CD4-positive, CD25-positive, alpha-beta regulatory T cell (primary cell): ENCODE results near the gene LRMDA. TPM values are rescaled to one million over a fixed set of nuclear protein-coding genes. Genes with fewer than 3 reads are reported as not detected.

ENCODE experiments used
- ATAC-seq, 2 donors: fragments of 150-1000 bp; cut with Tn5 transposase; one replicate each; pipeline ENCODE4 v1.10.0; 2021; ENCODE audit warnings: low read depth in 2 of 2, moderate number of reproducible peaks in 2 of 2, moderate library complexity in 1 of 2
- DNase-seq, 3 donors: peaks; one replicate each; pipeline versions ENCODE4 v3.0.0 to v3.0.0-alpha.2; 2012 to 2022; ENCODE audit warnings: mixed read lengths in 1 of 3
- H3K27ac ChIP-seq: one replicate; pipeline ENCODE4 v1.7.0; 2013; ENCODE audit warnings: mild to moderate bottlenecking, low read length; ENCODE audit not compliant: insufficient read depth, poor library complexity, severe bottlenecking
- H3K27me3 ChIP-seq: one replicate; pipeline ENCODE4 v1.7.0; 2013; ENCODE audit warnings: low read length; ENCODE audit not compliant: control insufficient read depth, insufficient read depth
- H3K36me3 ChIP-seq: one replicate; pipeline ENCODE4 v1.7.0; 2013; ENCODE audit warnings: mild to moderate bottlenecking, low read length, moderate library complexity; ENCODE audit not compliant: control insufficient read depth, insufficient read depth
- H3K4me1 ChIP-seq: 2 replicates; pipeline ENCODE4 v1.7.0; 2013; ENCODE audit warnings: mild to moderate bottlenecking, low read length; ENCODE audit not compliant: insufficient read depth, control insufficient read depth, poor library complexity, severe bottlenecking
- H3K4me3 ChIP-seq: one replicate; pipeline ENCODE4 v1.7.0; 2013; ENCODE audit warnings: low read depth, mild to moderate bottlenecking, low read length, moderate library complexity
- H3K9me3 ChIP-seq, 2 experiments: 1 replicate in 1 of 2; 2 replicates in 1 of 2; pipeline ENCODE4 v1.7.0; 2013; ENCODE audit warnings: low read length in 2 of 2, mild to moderate bottlenecking in 1 of 2, moderate library complexity in 1 of 2; ENCODE audit not compliant: control insufficient read depth in 2 of 2
- H3K27ac Mint-ChIP-seq, 3 donors: one replicate each; pipeline ENCODE4 v1.8.0; 2020 to 2022; ENCODE audit warnings: mild to moderate bottlenecking in 3 of 3, mixed read lengths in 3 of 3, moderate library complexity in 2 of 3
- H3K27me3 Mint-ChIP-seq: one replicate; pipeline ENCODE4 v1.8.0; 2022; ENCODE audit warnings: mild to moderate bottlenecking, mixed read lengths
- H3K36me3 Mint-ChIP-seq: one replicate; pipeline ENCODE4 v1.8.0; 2020; ENCODE audit warnings: mixed read lengths
- H3K4me1 Mint-ChIP-seq, 4 donors: one replicate each; pipeline ENCODE4 v1.8.0; 2020 to 2022; ENCODE audit warnings: mixed read lengths in 4 of 4, mild to moderate bottlenecking in 1 of 4
- H3K4me3 Mint-ChIP-seq, 4 donors: one replicate each; pipeline ENCODE4 v1.8.0; 2020 to 2022; ENCODE audit warnings: mild to moderate bottlenecking in 4 of 4, mixed read lengths in 4 of 4, moderate library complexity in 3 of 4
- H3K9me3 Mint-ChIP-seq, 7 donors: one replicate each; pipeline ENCODE4 v1.8.0; 2020 to 2022; ENCODE audit warnings: mixed read lengths in 7 of 7, mild to moderate bottlenecking in 3 of 7, moderate library complexity in 2 of 7
- polyA plus RNA-seq, 4 donors: library from polyadenylated mRNA; unstranded; fragments of 300-500 nt; fragmentation: Illumina TruSeq; gene quantifications; one replicate each; pipeline ENCODE4 v1.2.3, GENCODE V29; 2021
- total RNA-seq: library from RNA; stranded (reverse); gene quantifications from one replicate; pipeline ENCODE4 v1.2.3, GENCODE V29; 2022

Gene LRMDA
- total and polyA plus RNA-seq, 5 donors from 2014 or later, result 0.10 TPM; not detected in 4

DNA sequence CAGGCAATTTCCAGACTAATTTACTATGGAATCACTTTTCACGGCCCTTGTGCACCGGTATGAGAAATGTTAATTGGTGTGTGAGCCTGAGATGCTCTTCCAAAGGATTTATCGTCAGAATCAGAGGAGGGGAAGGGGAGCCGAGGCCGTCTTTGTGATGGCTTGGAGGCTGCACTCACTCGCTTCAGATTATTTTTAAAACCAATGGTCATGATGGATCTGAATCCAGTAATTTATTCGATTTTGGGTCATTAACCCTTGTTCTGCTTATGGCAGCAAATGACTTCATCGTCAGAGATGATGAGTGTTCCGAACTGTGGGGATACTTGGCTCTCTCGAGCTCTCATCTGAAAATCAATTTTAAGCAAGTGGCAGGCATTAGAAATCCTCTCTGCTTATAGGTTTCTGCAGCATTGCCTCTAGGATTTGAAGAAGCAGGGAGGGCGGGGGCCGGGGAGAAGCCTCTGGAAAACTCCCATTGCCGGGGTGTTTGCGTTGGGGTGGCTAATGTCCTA, 576.3 kb downstream of the LRMDA start:
- H3K4me3 Mint-ChIP-seq, result no peak overlapping the region
- H3K4me1 ChIP-seq, result no peaks in the 10 kb centered on the region
- DNase-seq, result no peak
- no peaks in the 10 kb centered on the region for H3K36me3 ChIP-seq
- H3K27me3 ChIP-seq, result no peaks in the 10 kb centered on the region
- H3K27ac Mint-ChIP-seq, result no peak overlapping the region
- no peak overlapping the region for H3K27ac ChIP-seq
- peaks cover 0 to 3% (median 0%) of the 10 kb centered on the region in 7 donors for H3K9me3 Mint-ChIP-seq
- ATAC-seq, result no peak
- H3K36me3 Mint-ChIP-seq, result no peaks in the 10 kb centered on the region
- H3K4me1 Mint-ChIP-seq, result no peaks in the 10 kb centered on the region
- H3K9me3 ChIP-seq, result no peaks in the 10 kb centered on the region
- H3K27me3 Mint-ChIP-seq, result peaks cover 12% of the 10 kb centered on the region
- no peak overlapping the region for H3K4me3 ChIP-seq

DNA sequence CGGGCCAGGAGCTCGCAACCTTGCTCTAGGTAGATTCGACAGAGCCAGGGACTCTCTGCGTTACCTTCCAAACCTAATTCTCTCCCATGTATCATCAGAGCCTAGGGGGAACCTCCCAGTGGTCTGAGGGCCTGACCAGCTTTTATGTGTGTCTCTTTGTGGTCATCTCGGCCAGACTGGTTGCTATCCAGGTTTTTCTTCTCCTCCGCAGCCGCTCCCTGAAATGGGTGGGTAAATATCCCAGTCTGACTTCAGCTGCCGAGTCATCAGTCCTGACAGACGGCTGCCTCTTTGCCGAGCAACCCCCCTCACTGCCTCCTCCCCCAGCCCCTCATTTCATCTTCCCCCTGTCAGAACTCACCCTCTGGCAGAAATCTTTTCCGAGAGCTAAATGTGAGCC, 578.1 kb downstream of the LRMDA start:
- no peaks in the 10 kb centered on the region for H3K27me3 ChIP-seq
- H3K4me3 ChIP-seq, result no peak overlapping the region
- no peaks in the 10 kb centered on the region for H3K9me3 ChIP-seq
- no peak overlapping the region for H3K27ac ChIP-seq
- no peaks in the 10 kb centered on the region for H3K4me1 ChIP-seq
- ATAC-seq (no peak), DNase-seq (no peak)
- H3K4me3 Mint-ChIP-seq, result no peak overlapping the region
- H3K36me3 Mint-ChIP-seq, result no peaks in the 10 kb centered on the region
- no peak overlapping the region for H3K27ac Mint-ChIP-seq
- peaks cover 0 to 1% (median 0%) of the 10 kb centered on the region in 7 donors for H3K9me3 Mint-ChIP-seq
- H3K4me1 Mint-ChIP-seq, result no peaks in the 10 kb centered on the region
- H3K27me3 Mint-ChIP-seq, result peaks cover 7% of the 10 kb centered on the region
- H3K36me3 ChIP-seq, result no peaks in the 10 kb centered on the region

DNA sequence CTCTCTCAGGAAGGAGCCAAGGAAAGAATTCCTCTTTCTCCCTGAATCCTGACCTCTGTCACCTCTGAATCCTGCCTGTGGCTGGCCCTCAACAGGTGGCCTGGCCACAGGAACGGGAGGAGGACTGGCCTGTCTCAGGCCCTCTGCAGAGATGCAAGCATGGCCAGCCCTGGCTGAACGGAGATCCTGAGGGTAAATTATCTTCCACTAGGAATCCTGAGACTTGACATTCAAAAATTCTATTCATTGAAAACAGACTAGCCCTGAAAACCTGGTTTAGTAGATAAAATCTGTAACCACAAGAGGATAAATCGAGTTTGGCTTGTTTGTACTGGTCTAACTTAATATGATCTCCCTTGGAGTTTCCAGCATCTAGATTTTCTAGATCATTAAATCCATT, 579.3 kb downstream of the LRMDA start:
- ATAC-seq (no peak), DNase-seq (no peak)
- no peaks in the 10 kb centered on the region for H3K27me3 ChIP-seq
- H3K4me1 Mint-ChIP-seq, result no peaks in the 10 kb centered on the region
- no peak overlapping the region for H3K4me3 Mint-ChIP-seq
- H3K36me3 Mint-ChIP-seq, result no peaks in the 10 kb centered on the region
- H3K9me3 ChIP-seq, result no peaks in the 10 kb centered on the region
- peaks cover 0 to 1% (median 0%) of the 10 kb centered on the region in 7 donors for H3K9me3 Mint-ChIP-seq
- no peaks in the 10 kb centered on the region for H3K4me1 ChIP-seq
- H3K4me3 ChIP-seq, result no peak overlapping the region
- peak overlapping the region in 1 of 3 donors; percentile 12 for H3K27ac Mint-ChIP-seq
- H3K27me3 Mint-ChIP-seq, result peaks cover 7% of the 10 kb centered on the region
- no peaks in the 10 kb centered on the region for H3K36me3 ChIP-seq
- H3K27ac ChIP-seq, result no peak overlapping the region

DNA sequence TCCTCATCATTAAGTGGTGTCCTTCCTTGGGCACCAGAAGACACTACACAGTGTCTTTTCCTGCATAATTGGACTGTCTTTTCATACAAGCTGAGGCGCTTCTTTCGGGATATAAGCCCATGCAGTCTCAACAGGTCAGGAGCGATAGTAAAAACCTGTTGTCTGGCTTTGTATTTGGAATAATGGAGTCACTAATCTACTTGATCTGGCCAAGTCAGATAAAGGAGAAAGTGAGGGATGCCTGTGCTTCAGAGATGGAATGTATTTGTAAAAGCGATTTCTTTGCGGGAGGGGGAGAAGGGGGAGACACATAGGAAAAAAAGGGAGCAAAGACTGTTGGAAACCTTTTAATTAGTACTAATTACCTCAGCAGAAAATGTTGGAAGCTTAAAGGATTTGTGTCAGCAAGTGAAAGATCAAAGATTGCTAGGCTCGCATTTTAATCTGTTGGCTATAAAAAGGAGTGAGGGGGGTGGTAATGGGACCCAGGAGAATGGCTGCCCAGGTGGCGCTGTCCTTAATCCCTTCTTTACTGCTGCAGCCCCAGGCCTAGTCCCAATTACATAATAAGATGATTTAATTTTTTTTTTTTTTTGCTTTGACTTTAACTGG, 581.4 kb downstream of the LRMDA start:
- DNase-seq, result no peak
- ATAC-seq, result no peak
- Mint-ChIP-seq H3K4me1 (no peaks in the 10 kb centered on the region), H3K27ac (no peak overlapping the region), H3K27me3 (peaks cover 7% of the 10 kb centered on the region), H3K4me3 (no peak overlapping the region), H3K36me3 (no peaks in the 10 kb centered on the region), H3K9me3 (peaks cover 0 to 1% (median 0%) of the 10 kb centered on the region in 7 donors)
- H3K36me3 ChIP-seq, result no peaks in the 10 kb centered on the region
- no peak overlapping the region for H3K4me3 ChIP-seq
- H3K4me1 ChIP-seq, result no peaks in the 10 kb centered on the region
- no peak overlapping the region for H3K27ac ChIP-seq
- no peaks in the 10 kb centered on the region for H3K9me3 ChIP-seq
- no peaks in the 10 kb centered on the region for H3K27me3 ChIP-seq

DNA sequence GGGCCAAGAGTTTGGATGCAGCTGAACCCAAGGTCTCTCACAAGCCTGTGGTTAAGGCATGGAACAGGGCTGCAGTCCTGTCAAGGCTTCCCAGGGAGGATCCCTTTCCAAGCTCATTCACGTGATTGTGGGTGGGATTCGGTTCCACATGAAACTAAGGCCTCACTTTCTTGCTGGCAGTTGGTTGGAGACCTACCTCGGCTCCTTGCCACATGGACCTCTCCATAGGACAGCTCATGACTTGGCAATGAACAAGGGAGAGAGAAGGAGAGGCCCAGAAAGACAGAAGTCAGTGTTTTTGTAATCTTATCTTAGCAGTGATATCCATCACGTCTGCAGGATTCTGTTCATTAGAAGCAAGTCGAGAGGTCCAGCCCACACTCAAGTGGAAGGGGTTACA, 583.8 kb downstream of the LRMDA start:
- Histone ChIP-seq H3K9me3 (no peaks in the 10 kb centered on the region), H3K4me3 (no peak overlapping the region), H3K27ac (no peak overlapping the region), H3K36me3 (no peaks in the 10 kb centered on the region), H3K27me3 (no peaks in the 10 kb centered on the region), H3K4me1 (no peaks in the 10 kb centered on the region)
- Mint-ChIP-seq H3K9me3 (peaks cover 0 to 1% (median 0%) of the 10 kb centered on the region in 7 donors), H3K4me1 (no peaks in the 10 kb centered on the region), H3K36me3 (no peaks in the 10 kb centered on the region), H3K27me3 (peaks cover 7% of the 10 kb centered on the region), H3K27ac (no peak overlapping the region), H3K4me3 (no peak overlapping the region)
- DNase-seq, result no peak
- no peak for ATAC-seq

DNA sequence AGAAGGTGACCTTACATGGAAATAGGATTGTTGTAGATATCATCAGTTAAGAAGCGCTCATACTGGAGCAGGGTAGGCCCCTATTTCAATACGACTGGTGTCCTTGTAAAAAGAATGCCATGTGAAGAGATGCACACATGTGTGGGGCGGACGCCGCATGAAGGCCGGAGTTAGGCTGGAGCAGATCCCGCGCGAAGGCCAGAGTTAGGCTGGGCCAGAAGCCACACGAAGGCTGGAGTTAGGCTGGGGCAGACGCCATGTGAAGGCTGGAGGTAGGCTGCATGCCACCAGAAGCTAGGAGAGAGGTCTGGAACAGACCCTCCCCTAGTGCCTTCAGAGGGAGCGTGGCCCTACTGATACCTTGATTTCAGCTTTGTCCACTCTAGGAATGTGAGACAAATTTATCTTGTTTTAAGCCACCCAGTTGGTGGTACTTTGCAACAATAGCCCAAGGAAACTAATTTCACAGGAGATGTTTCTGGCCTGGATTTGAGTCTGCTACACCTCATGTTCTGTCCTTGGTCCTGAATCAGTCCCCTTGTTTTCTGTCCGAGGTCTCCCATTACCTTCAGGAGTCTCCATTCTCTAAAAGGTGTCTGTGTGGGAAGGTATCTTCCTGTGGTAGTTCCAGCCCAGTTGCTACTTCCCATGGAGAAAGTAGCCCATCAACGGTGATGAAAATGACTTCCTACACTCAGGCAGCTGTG, 585.8 kb downstream of the LRMDA start:
- no peak for ATAC-seq
- no peaks in the 10 kb centered on the region for H3K9me3 Mint-ChIP-seq
- DNase-seq, result no peak
- H3K4me3 Mint-ChIP-seq, result no peak overlapping the region
- H3K9me3 ChIP-seq, result no peaks in the 10 kb centered on the region
- H3K4me1 Mint-ChIP-seq, result no peaks in the 10 kb centered on the region
- H3K4me3 ChIP-seq, result no peak overlapping the region
- H3K27ac ChIP-seq, result no peak overlapping the region
- no peak overlapping the region for H3K27ac Mint-ChIP-seq
- no peaks in the 10 kb centered on the region for H3K36me3 ChIP-seq
- H3K4me1 ChIP-seq, result no peaks in the 10 kb centered on the region
- H3K27me3 Mint-ChIP-seq, result no peaks in the 10 kb centered on the region
- H3K27me3 ChIP-seq, result no peaks in the 10 kb centered on the region
- no peaks in the 10 kb centered on the region for H3K36me3 Mint-ChIP-seq

DNA sequence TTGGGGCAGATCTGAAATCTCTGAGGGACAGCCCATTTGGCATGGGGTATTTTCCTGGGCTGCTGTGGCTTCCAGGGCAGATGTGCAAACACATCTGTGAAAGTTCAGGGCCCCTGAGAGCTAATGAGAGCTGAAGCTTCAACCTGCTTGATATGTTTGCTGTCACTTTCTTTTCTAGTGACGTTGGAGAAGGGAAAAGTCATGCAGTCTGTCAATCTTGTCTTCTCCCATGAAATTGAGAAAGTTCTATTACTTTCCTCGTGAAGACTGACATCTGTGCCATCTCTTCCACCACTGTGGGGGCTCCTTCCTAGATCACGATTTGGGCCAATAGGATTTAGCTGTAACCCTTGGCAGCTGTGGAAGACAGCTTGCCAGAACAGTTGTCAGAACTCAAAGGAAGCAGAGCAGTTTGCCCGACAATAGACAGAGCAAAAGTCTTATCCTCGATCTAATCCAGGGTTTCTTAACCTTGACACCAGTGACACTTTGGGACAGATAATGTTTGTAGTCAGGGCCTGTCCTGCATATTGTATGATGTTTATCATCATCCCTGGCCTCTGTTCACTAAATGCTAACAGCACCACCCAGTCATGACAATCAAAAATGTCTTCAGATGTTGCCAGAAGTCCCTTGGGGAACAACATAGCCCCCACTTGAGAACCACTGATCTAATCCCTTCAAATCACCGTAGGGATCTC, 586.5 kb downstream of the LRMDA start:
- no peaks in the 10 kb centered on the region for H3K36me3 Mint-ChIP-seq
- no peak overlapping the region for H3K27ac Mint-ChIP-seq
- H3K27me3 Mint-ChIP-seq, result no peaks in the 10 kb centered on the region
- no peak overlapping the region for H3K27ac ChIP-seq
- DNase-seq (no peak), ATAC-seq (no peak)
- no peak overlapping the region for H3K4me3 ChIP-seq
- no peaks in the 10 kb centered on the region for H3K27me3 ChIP-seq
- H3K4me3 Mint-ChIP-seq, result no peak overlapping the region
- no peaks in the 10 kb centered on the region for H3K9me3 Mint-ChIP-seq
- no peaks in the 10 kb centered on the region for H3K9me3 ChIP-seq
- no peaks in the 10 kb centered on the region for H3K36me3 ChIP-seq
- no peaks in the 10 kb centered on the region for H3K4me1 ChIP-seq
- H3K4me1 Mint-ChIP-seq, result no peaks in the 10 kb centered on the region
